HepG2 (cell line): Measurements from ENCODE around the gene ZNF652. TPM values are rescaled to one million over a fixed set of nuclear protein-coding genes. Genes with fewer than 3 reads are reported as not detected.

Experiments used
- ARNTL ChIP-seq: sonication (generic); formaldehyde crosslinking; IDR thresholded peaks from 2 replicates; pipeline ENCODE4 v1.4.0; 2020; ENCODE audit warnings: mild to moderate bottlenecking, missing genetic modification reagents
- ATF7 ChIP-seq, 2 experiments: fragments of 450-650 bp in 1 of 2; sonication (generic) in 1 of 2; formaldehyde crosslinking in 1 of 2; IDR thresholded peaks; 2 replicates each; pipeline versions ENCODE4 v1.4.0 to v1.6.1; 2016 to 2020; ENCODE audit warnings: antibody characterized with exemption in 1 of 2, mild to moderate bottlenecking in 1 of 2, missing genetic modification reagents in 1 of 2
- CC2D1A ChIP-seq: sonication (generic); formaldehyde crosslinking; IDR thresholded peaks from 2 replicates; pipeline ENCODE4 v1.8.1; 2023; ENCODE audit warnings: mild to moderate bottlenecking, missing genetic modification reagents
- GZF1 ChIP-seq: sonication (generic); formaldehyde crosslinking; IDR thresholded peaks from 2 replicates; pipeline ENCODE4 v1.5.1; 2020; ENCODE audit warnings: mild to moderate bottlenecking, missing genetic modification reagents
- HIVEP1 ChIP-seq: sonication (generic); formaldehyde crosslinking; IDR thresholded peaks from 2 replicates; pipeline ENCODE4 v1.4.0; 2020; ENCODE audit warnings: mild to moderate bottlenecking, missing genetic modification reagents
- HOXA5 ChIP-seq: sonication (generic); formaldehyde crosslinking; IDR thresholded peaks from 2 replicates; pipeline ENCODE4 v1.4.0; 2020; ENCODE audit warnings: missing genetic modification reagents
- KDM2A ChIP-seq: sonication (generic); formaldehyde crosslinking; IDR thresholded peaks from 2 replicates; pipeline ENCODE4 v1.4.0; 2020; ENCODE audit warnings: low read depth, missing genetic modification reagents, borderline replicate concordance
- KLF9 ChIP-seq: IDR thresholded peaks from 2 replicates; pipeline ENCODE4 v1.6.1; 2016; ENCODE audit warnings: low read depth
- MNT ChIP-seq: fragments of 450-650 bp; IDR thresholded peaks from 2 replicates; pipeline ENCODE4 v1.6.1; 2016
- MXI1 ChIP-seq: IDR thresholded peaks from 3 replicates; pipeline ENCODE4 v1.6.1; 2012; ENCODE audit warnings: low read depth, low read length, inconsistent platforms, borderline replicate concordance
- MZF1 ChIP-seq: sonication (generic); formaldehyde crosslinking; IDR thresholded peaks from 2 replicates; pipeline ENCODE4 v1.8.1; 2023; ENCODE audit warnings: mild to moderate bottlenecking, missing genetic modification reagents, borderline replicate concordance
- NR2F6 ChIP-seq, 2 experiments: IDR thresholded peaks; 2 replicates each; pipeline ENCODE4 v1.6.1; 2016; ENCODE audit warnings: antibody characterized with exemption in 1 of 2, mild to moderate bottlenecking in 1 of 2
- PAWR ChIP-seq: sonication (generic); formaldehyde crosslinking; IDR thresholded peaks from 2 replicates; pipeline ENCODE4 v1.4.0; 2020; ENCODE audit warnings: missing genetic modification reagents, mild to moderate bottlenecking, borderline replicate concordance
- PTBP1 ChIP-seq: fragments of 200-400 bp; formaldehyde crosslinking; IDR thresholded peaks from 2 replicates; pipeline ENCODE4 v1.6.1; 2018; ENCODE audit warnings: low read length, low read depth; ENCODE audit not compliant: poor library complexity, severe bottlenecking
- RFX5 ChIP-seq: IDR thresholded peaks from 2 replicates; pipeline ENCODE4 v1.6.1; 2011; ENCODE audit warnings: low read depth, low read length, improper control_type of control experiment
- SOX5 ChIP-seq: IDR thresholded peaks from 2 replicates; pipeline ENCODE4 v1.6.1; 2016; ENCODE audit warnings: borderline replicate concordance
- SOX6 ChIP-seq, 2 experiments: fragments of 450-650 bp in 1 of 2; sonication (generic) in 1 of 2; formaldehyde crosslinking in 1 of 2; IDR thresholded peaks; 2 replicates each; pipeline versions ENCODE4 v1.4.0 to v1.6.1; 2017 to 2020; ENCODE audit warnings: antibody characterized with exemption in 1 of 2, mild to moderate bottlenecking in 1 of 2, missing genetic modification reagents in 1 of 2
- TBP ChIP-seq: sonication (generic); formaldehyde crosslinking; IDR thresholded peaks from 2 replicates; pipeline ENCODE4 v1.5.0; 2020; ENCODE audit warnings: missing genetic modification reagents
- ZNF431 ChIP-seq: sonication (generic); formaldehyde crosslinking; IDR thresholded peaks from 2 replicates; pipeline ENCODE4 v1.9.0; 2022; ENCODE audit warnings: missing genetic modification reagents, low read depth, mild to moderate bottlenecking, borderline replicate concordance
- ZNF44 ChIP-seq: sonication (generic); formaldehyde crosslinking; IDR thresholded peaks from 2 replicates; pipeline ENCODE4 v1.5.1; 2020; ENCODE audit warnings: mild to moderate bottlenecking, missing genetic modification reagents
- ZSCAN29 ChIP-seq: sonication (generic); formaldehyde crosslinking; conservative IDR thresholded peaks from 2 replicates; pipeline ENCODE4 v1.4.0; 2020; ENCODE audit warnings: mild to moderate bottlenecking, missing genetic modification reagents
- polyA plus RNA-seq, 8 experiments: library from polyadenylated mRNA; depleted of rRNA in 3 of 8; stranded (reverse) in 7 of 8; unstranded in 1 of 8; fragments of >200 nt; fragmentation: Illumina TruSeq in 4 of 8; extraction: Trizol in 4 of 8; gene quantifications; 2 replicates each; pipeline versions ENCODE4 v1.2.1 to v1.2.3, GENCODE V29; 2011 to 2016; ENCODE audit warnings: low read depth in 4 of 8, missing spikeins in 1 of 8, mixed read lengths in 1 of 8; ENCODE audit not compliant: insufficient read depth in 1 of 8
- total RNA-seq, 5 experiments: library from RNA; depleted of rRNA; stranded (reverse); fragments of >200 nt; fragmentation: Illumina TruSeq; extraction: Trizol; gene quantifications; 2 replicates each; pipeline ENCODE4 v1.2.3, GENCODE V29; 2016; ENCODE audit warnings: low read depth in 1 of 5
- TF ChIP-seq, protein P1 (sequence below): sonication (generic); formaldehyde crosslinking; IDR thresholded peaks from 2 replicates; pipeline ENCODE4 v1.8.0; 2022; ENCODE audit warnings: missing genetic modification reagents, mild to moderate bottlenecking, borderline replicate concordance
- TF ChIP-seq, protein P2 (sequence below): sonication (generic); formaldehyde crosslinking; IDR thresholded peaks from 2 replicates; pipeline ENCODE4 v1.4.0; 2020; ENCODE audit warnings: missing genetic modification reagents, borderline replicate concordance

The ZNF652 gene
- total and polyA plus RNA-seq, 2 of the 13 experiments (the other 11 are each of a cell fraction or from before 2014, with no cell fraction given): 16.2 to 30.2 TPM

DNA sequence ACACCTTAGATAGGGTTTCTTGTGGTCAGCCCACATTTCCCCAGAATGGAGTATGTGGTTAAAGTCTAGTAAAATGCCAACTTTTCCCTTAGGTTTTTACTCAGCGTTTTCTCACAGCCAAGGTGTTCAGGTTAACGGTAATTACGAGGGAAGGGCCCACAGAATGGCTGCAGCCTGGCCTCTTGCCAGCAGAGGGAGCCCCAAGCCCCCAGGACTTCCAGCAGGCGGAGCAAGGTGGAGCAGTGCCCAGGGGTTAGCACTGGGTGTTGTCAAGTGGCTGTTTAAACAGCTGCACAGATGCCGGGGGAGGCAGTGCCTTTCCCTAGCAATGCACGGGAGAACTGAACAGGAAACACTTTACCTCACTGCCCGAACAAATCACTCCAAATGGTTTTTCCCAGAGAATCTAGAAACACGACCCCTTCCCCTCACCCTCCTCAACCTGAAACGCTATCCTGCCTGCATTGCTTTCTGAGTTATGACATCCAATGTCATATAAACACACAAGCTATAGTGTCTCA, 46.0 kb upstream of the ZNF652 start (continued):
- TF ChIP-seq, protein P1, sequence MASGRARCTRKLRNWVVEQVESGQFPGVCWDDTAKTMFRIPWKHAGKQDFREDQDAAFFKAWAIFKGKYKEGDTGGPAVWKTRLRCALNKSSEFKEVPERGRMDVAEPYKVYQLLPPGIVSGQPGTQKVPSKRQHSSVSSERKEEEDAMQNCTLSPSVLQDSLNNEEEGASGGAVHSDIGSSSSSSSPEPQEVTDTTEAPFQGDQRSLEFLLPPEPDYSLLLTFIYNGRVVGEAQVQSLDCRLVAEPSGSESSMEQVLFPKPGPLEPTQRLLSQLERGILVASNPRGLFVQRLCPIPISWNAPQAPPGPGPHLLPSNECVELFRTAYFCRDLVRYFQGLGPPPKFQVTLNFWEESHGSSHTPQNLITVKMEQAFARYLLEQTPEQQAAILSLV: peak; percentile 34; the same call in 1 of the 2 replicates
- TF ChIP-seq GZF1 (CRISPR knock-in tag) (peak; percentile 65; the same call in 1 of the 2 replicates), HIVEP1 (peak; percentile 75; the same call in 1 of the 2 replicates), MNT (no peak), TBP (CRISPR knock-in tag) (no peak), ZNF44 (CRISPR knock-in tag) (no peak), HOXA5 (CRISPR knock-in tag) (no peak; the same call in 1 of the 2 replicates), PAWR (no peak), ATF7 (IDR thresholded peaks at IDR 0.05) (no peak), ATF7 (CRISPR knock-in tag; IDR thresholded peaks at IDR 0.05) (no peak), CC2D1A (CRISPR knock-in tag) (no peak), SOX6 (IDR thresholded peaks at IDR 0.05) (no peak), SOX6 (CRISPR knock-in tag; IDR thresholded peaks at IDR 0.05) (peak; percentile 60), RFX5 (0 out of 2 replicates have a peak, but pooled peaks have one; percentile 22), ARNTL (no peak), ZSCAN29 (CRISPR knock-in tag) (no peak), MXI1 (peak; percentile 55; the same call in 1 of the 3 replicates), PTBP1 (no peak), KLF9 (CRISPR knock-in tag) (no peak), NR2F6 (IDR thresholded peaks at IDR 0.05) (0 out of 2 replicates have a peak, but pooled peaks have one; percentile 28), NR2F6 (CRISPR knock-in tag; IDR thresholded peaks at IDR 0.05) (peak; percentile 69), MZF1 (CRISPR knock-in tag) (0 out of 2 replicates have a peak, but pooled peaks have one; percentile 69), KDM2A (peak; percentile 88), SOX5 (CRISPR knock-in tag) (0 out of 2 replicates have a peak, but pooled peaks have one; percentile 47), ZNF431 (CRISPR knock-in tag) (no peak)
- TF ChIP-seq, protein P2, sequence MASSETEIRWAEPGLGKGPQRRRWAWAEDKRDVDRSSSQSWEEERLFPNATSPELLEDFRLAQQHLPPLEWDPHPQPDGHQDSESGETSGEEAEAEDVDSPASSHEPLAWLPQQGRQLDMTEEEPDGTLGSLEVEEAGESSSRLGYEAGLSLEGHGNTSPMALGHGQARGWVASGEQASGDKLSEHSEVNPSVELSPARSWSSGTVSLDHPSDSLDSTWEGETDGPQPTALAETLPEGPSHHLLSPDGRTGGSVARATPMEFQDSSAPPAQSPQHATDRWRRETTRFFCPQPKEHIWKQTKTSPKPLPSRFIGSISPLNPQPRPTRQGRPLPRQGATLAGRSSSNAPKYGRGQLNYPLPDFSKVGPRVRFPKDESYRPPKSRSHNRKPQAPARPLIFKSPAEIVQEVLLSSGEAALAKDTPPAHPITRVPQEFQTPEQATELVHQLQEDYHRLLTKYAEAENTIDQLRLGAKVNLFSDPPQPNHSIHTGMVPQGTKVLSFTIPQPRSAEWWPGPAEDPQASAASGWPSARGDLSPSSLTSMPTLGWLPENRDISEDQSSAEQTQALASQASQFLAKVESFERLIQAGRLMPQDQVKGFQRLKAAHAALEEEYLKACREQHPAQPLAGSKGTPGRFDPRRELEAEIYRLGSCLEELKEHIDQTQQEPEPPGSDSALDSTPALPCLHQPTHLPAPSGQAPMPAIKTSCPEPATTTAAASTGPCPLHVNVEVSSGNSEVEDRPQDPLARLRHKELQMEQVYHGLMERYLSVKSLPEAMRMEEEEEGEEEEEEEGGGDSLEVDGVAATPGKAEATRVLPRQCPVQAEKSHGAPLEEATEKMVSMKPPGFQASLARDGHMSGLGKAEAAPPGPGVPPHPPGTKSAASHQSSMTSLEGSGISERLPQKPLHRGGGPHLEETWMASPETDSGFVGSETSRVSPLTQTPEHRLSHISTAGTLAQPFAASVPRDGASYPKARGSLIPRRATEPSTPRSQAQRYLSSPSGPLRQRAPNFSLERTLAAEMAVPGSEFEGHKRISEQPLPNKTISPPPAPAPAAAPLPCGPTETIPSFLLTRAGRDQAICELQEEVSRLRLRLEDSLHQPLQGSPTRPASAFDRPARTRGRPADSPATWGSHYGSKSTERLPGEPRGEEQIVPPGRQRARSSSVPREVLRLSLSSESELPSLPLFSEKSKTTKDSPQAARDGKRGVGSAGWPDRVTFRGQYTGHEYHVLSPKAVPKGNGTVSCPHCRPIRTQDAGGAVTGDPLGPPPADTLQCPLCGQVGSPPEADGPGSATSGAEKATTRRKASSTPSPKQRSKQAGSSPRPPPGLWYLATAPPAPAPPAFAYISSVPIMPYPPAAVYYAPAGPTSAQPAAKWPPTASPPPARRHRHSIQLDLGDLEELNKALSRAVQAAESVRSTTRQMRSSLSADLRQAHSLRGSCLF: no peak
